ENCODE measurements around the gene IL34.

DNA sequence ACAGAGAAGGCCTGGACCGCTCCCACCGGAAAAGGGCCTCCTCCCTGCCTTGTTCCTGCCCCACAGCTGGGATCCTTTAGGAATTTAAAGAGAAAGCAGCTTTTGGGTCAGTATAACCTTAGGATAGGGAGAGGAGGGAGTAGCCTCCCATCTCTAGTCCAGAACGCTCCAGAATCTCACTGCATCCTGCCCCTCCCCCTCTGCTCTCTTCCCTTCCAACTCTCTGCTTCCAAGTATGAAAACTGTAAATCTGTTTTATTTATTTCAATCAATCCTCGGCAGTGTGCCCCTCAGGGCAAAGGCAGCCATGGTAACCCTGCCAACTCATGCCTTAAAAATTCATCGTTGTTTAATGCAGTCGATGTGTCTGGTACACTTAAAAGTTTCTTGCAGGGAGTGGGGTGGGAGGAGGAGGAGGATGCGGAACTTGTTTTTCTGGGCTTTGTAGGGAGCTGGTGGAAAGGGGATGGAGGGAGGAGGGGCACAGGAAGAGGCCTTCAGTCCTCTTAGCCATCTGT, 60.6 kb downstream of the IL34 start:
- peak; percentile 66; the same call in 1 of the 2 replicates for TF ChIP-seq FOSL2 (IDR thresholded peaks at IDR 0.05; ENCODE audit: borderline replicate concordance, low read depth)
- TF ChIP-seq, protein P1, sequence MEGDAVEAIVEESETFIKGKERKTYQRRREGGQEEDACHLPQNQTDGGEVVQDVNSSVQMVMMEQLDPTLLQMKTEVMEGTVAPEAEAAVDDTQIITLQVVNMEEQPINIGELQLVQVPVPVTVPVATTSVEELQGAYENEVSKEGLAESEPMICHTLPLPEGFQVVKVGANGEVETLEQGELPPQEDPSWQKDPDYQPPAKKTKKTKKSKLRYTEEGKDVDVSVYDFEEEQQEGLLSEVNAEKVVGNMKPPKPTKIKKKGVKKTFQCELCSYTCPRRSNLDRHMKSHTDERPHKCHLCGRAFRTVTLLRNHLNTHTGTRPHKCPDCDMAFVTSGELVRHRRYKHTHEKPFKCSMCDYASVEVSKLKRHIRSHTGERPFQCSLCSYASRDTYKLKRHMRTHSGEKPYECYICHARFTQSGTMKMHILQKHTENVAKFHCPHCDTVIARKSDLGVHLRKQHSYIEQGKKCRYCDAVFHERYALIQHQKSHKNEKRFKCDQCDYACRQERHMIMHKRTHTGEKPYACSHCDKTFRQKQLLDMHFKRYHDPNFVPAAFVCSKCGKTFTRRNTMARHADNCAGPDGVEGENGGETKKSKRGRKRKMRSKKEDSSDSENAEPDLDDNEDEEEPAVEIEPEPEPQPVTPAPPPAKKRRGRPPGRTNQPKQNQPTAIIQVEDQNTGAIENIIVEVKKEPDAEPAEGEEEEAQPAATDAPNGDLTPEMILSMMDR (IDR thresholded peaks at IDR 0.05) = no peak
- peak; percentile 40; the same call in 1 of the 2 replicates for TF ChIP-seq FOXM1 (IDR thresholded peaks at IDR 0.05; ENCODE audit: low read depth)
- TF ChIP-seq YY1 (IDR thresholded peaks at IDR 0.05; ENCODE audit: low read depth) = no peak; the same call in 1 of the 2 replicates

All from SK-N-SH (cell line).